IMR-90 (cell line): ENCODE data around the gene RRN3.
A peak's percentile ranks its signal among the peaks of the same experiment; 100 is the strongest.

Experiments
- CEBPB ChIP-seq: IDR thresholded peaks from 2 replicates; pipeline ENCODE4 v1.6.1; 2012; ENCODE audit warnings: low read depth, low read length, improper control_type of control experiment
- CHD1 ChIP-seq: IDR thresholded peaks from 2 replicates; pipeline ENCODE4 v1.6.1; 2012; ENCODE audit warnings: low read depth, low read length, improper control_type of control experiment
- CTCF ChIP-seq: conservative IDR thresholded peaks from 2 replicates; pipeline ENCODE4 v1.5.1; 2012; ENCODE audit warnings: mild to moderate bottlenecking, low read depth, low read length, improper control_type of control experiment
- ELK1 ChIP-seq: fragments of 150-350 bp; IDR thresholded peaks from 2 replicates; pipeline ENCODE4 v1.6.1; 2016; ENCODE audit warnings: low read depth, mild to moderate bottlenecking, low read length, moderate library complexity, borderline replicate concordance
- MAFK ChIP-seq: IDR thresholded peaks from 2 replicates; pipeline ENCODE4 v1.6.1; 2012; ENCODE audit warnings: low read depth, low read length, improper control_type of control experiment
- MAZ ChIP-seq: IDR thresholded peaks from 2 replicates; pipeline ENCODE4 v1.6.1; 2012; ENCODE audit warnings: low read depth, mild to moderate bottlenecking, low read length, improper control_type of control experiment, moderate library complexity, borderline replicate concordance
- MXI1 ChIP-seq: IDR thresholded peaks from 2 replicates; pipeline ENCODE4 v1.6.1; 2012; ENCODE audit warnings: low read depth, mild to moderate bottlenecking, low read length, moderate library complexity, borderline replicate concordance
- POLR2A ChIP-seq: IDR thresholded peaks from 2 replicates; pipeline ENCODE4 v1.6.1; 2012; ENCODE audit warnings: mild to moderate bottlenecking, low read depth, low read length
- RAD21 ChIP-seq: IDR thresholded peaks from 2 replicates; pipeline ENCODE4 v1.6.1; 2012; ENCODE audit warnings: low read length, improper control_type of control experiment
- RCOR1 ChIP-seq: IDR thresholded peaks from 2 replicates; pipeline ENCODE4 v1.6.1; 2012; ENCODE audit warnings: mild to moderate bottlenecking, low read length, improper control_type of control experiment; ENCODE audit not compliant: insufficient replicate concordance
- RFX5 ChIP-seq: IDR thresholded peaks from 2 replicates; pipeline ENCODE4 v1.8.0; 2012; ENCODE audit warnings: low read depth, mild to moderate bottlenecking, low read length, moderate library complexity
- SMC3 ChIP-seq: fragments of 150-350 bp; IDR thresholded peaks from 2 replicates; pipeline ENCODE4 v1.6.1; 2016; ENCODE audit warnings: low read depth, mild to moderate bottlenecking, antibody characterized with exemption, low read length, moderate library complexity
- USF2 ChIP-seq: fragments of 150-350 bp; IDR thresholded peaks from 2 replicates; pipeline ENCODE4 v1.6.1; 2017; ENCODE audit warnings: mild to moderate bottlenecking, antibody characterized with exemption, low read length, low read depth

GRCh38 chr16:15055141-15056053 lies 38.7 kb downstream of the RRN3 start:
- TF ChIP-seq CTCF (0 out of 2 replicates have a peak, but pooled peaks have one; percentile 7), RFX5 (no peak), RAD21 (no peak), SMC3 (no peak), POLR2A (peak; percentile 43; the same call in 1 of the 2 replicates), MXI1 (no peak), CEBPB (no peak), RCOR1 (no peak), MAZ (no peak), USF2 (no peak), ELK1 (no peak), MAFK (no peak), CHD1 (no peak)
